Medulla oblongata (tissue), 1 donor: ENCODE results near the gene CHST13.

ENCODE experiments used
- DNase-seq: peaks from one replicate; pipeline ENCODE4 v3.0.0-alpha.2; 2015; ENCODE audit errors: extremely low spot score

CHST13 gene

DNA sequence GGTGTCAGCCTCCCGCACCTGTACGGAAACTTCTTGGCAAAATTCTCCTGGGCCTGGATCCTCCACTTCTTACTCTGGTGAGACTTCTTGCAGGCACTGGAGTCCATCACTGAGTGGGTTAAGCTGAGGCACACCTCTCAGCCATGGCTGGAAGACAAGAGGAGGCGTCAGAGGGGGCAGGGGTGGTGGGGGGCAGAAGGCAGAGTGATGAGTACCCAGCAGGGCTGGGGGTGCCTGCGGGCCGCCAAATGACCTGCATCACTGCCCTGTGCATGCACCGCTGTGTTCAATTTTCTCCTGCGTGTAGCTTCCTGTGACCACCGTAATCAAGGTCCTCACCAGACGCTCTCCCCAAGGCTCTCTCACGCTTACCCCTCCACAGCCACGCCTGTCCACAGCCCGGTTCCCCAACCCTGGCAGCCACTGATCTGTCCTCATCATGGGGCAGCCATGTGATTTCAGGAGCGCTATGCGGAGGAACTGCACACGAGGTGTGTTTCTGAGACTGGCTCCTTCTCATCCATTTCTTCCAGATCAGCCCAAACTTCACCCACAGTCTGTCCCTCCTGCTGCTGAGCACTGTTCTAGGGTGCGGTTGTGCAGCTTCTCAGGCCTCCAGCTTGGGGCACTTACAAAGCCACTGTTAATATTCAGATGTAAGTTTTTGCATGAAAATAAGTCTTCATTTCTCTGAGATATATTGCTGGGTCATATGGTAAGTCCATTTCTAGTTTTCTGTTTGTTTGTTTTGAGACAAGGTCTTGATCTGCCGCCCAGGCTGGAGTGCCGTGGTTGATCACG is 29.5 kb downstream of the CHST13 start:
- DNase-seq: no peak

DNA sequence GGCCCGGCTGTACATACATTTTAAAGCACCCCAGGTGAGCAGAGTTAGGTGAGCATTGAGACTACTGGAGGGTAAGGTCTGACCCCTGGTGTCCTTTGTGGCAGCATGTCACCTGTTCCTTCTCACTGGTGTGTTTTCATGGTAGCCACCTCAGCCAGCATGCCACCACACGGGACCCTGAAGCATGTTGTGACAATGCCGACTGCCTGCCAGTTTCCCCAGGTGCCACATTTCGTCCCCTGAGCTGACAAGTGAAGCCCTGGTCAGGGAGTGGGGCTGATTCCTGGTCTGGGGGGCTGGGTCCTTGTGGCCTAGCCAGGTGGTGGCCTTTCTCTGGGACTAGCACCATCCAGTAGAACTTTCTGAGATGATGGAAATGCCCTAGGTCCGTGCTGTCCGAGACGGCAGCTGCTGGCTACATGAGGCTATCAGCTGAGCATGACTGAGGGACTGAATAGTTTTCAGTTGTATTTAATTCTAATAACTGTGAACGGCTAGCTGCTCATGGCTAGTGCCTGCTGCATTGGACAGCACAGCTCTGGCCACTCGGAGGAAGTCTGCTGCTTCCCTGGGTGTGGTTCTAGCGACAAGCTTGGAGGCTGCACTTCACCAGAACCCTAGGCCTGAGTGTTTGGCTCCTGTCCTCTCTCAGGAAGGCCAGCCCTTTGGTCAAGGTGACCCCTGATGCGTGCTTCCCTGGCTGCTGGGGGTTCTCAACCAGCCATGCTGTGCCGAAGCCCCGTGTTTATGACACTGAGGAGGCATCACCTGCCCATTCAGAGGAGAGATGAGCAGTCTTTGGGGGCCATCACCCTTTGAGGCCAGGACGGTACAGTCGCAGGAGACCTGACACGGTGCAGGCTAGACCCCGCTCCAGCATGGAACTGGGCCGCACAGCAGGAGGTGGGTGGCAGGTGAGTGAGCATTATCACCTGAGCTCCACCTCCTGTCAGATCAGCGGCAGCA is 30.9 kb downstream of the CHST13 start:
- no peak for DNase-seq

DNA sequence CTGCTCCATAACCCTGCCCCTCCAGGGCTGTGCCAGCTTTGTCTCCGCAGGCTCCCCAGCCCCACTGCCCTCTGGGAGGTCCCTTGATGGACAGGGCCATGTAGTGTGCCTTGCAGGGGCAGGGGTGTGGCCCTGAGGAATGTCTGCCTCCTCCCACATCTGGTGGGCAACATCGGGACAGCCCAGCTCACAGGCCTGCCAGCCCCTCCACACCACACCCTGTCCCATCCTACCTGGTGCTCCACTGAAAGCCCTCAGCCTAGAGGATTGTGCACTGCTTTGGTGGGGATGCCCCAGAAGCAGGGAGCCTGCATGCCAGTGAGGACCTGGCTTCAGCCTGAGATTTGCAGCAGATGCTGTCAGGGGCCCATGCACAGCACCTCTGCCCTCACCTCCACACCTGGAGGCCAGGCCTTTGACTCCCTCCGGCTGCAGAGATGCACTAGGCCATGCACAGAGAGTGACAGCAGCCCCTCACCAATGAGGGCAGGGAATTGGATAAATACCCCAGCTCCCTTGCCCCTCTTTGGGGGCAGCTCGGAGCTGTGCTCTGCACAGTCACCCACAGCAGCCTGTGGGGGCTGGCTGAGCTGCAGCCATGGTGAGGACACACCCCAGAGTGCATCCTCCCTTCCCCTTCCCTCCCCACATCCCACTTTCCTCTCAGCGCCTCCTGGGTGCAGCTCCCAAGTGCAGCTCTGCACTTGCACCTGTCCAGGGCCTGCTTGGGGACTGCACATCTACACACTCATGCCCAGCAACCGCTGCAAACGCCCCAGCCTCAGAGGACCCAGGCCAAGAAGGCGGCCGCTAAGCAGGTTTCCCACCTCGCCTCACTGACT is 32.1 kb downstream of the CHST13 start:
- no peak for DNase-seq

DNA sequence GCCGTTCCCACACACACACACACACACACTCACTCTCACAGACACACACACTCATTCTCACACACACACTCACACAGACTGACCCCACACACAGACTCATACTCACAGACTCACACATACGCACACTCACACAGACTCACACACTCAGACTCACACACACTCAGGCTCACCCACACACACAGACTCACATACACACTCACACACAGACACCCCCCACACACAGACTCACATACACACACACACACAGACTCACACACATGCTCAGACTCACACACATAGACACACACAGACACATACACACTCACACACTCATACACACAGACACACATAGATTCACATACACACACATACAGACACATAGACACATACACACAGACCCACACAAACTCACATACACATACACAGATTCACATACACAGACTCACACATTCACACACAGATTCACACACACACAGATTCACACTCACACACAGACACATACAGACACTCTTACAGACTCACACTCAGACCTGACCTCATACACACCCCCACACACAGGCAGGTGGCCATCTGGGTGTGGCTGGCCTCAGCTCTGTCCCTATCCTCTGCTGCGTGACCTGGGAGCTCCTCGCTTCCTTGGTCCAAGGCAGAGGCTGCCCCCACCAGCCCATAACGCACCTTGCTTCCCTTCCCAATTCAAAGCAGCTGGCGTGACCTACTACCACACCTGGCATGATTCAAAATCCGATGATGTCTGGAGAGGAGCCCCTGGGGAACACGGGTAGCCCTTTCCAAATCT is 32.9 kb downstream of the CHST13 start:
- DNase-seq: no peak

DNA sequence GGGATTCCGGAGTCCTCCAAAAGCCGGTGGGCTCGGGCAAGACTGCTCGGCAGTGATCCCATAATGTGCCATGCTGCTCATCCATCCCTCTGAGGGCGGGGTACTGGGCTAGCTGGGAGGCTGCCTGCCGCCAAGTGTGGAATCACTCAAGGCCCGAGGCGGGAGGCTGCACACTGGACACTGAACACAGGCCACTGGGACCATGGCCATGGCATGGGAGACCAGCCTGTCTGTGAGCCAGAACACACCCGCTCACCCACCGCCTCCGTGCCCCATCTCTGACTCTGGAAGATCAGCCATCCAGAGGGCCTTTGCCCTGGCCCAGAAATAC is 33.4 kb downstream of the CHST13 start:
- DNase-seq: no peak

DNA sequence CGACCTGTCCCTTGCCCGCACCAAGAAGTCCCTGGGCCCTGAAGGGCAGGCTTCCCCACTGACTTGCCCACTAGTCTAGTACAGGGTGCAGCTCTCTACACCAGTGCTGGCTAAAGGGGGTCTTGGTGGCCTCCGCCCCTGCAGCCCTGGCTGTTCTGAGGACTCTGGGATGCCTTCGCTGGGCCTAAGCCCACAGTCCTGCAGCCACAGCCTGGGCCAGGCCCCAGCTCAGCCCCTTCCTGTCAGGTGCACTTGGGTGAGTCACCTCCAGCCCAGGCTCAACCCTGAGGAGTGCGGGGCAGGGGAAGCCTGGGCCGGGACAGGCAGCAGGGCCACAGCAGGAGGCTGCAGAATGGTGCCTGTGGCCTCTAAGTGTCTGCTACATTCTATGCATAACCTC is 33.8 kb downstream of the CHST13 start:
- no peak for DNase-seq

DNA sequence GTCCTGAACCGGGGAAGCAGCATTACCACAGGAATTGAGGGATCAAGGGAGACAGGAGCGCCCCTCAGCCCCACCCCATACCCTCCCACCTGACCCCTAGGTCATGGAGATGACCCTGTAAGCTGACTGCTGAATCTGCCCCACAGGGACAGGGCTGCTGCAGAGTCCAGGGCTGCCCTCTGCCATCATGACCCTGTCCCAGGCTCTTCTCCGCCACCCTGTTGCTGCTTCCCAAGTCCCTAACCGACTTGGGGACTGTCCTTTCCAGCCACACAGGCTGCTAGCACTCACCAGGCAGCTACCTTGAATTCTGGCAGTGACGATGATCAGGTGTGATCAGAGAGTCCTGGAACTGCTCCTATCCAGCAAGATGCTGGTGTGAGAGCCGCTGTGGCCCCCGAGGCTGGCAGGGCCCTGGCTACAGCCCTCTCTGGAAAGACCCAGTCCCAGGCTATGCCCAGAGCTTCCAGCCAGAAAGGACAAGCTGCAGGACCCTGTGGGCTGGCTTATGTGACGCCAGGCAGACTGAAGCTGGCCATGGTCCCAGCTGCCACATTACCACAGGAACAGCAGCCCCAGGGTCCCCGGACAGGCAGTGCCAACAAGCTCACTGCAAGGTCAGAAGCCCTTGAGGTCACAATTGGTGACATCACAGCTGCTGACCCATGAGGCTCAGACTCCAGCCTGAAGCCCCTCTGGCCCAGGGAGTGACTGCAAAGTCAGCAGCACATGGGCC is 34.5 kb downstream of the CHST13 start, which contains the start of gene C3orf22:
C3orf22 (minus strand) TSS at position 597 of the 736 bp plus-strand sequence. CDS start 5,542 bp downstream, outside the sequence.
- DNase-seq: no peak

DNA sequence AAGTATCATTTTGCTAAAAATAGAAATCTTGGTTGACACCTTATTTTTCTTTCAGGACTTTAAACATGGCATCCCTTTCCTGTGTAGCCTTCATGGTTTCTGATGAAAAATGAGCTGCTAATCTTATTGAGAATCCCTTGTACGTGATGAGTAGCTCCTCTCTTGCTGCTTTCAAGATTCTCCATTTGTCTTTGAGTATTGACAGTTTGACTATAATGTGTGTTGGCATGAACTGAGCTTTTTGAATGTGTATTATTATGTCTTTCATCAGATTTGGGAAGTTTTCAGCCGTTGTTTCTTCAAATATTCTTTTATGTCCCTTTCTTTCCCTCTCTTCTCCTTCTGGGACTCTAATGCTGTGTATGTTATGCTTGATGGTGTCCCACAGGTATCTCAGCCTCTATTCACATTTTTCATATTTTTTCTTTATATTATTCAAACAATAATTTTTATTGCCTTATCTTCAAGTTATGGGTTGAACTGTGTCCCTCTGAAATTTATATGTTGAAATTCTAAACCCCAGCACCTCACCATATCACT is 38.9 kb downstream of the CHST13 start:
- no peak for DNase-seq

DNA sequence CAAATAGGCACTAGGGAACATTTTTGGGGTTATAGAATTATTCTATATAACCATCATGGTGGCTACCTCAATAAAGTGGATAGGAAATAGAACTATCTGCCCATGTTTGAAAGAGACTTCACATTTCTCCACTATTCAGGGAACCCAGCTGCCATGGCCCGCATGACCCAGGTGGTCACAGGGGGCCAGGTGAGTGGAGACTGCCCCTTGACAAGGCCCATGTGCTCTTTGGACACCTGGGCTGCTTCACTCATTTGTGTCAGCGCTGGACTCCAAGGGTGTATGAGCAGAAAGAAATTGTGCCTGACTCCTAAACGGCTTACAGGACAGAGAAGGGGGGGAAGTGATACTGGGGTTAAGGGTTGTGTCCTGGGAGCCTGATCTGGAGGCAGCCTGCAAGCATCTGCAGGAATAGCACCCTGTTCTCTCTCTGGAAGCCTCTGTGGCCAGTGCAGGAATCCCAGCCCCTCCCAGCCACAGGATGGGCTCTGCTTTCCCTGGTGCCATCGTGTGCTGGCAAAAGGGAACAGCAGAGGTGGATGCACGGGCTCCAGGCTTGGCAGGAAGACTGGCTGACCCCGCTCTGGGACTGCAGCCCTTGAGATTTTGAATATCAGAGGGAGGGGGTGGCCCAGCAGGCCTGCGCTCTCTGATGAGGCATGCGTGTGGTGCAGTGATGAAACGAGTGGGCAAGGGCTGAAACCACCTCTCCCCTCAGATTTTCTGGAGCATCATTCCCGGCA is 43.9 kb downstream of the CHST13 start:
- DNase-seq: no peak

DNA sequence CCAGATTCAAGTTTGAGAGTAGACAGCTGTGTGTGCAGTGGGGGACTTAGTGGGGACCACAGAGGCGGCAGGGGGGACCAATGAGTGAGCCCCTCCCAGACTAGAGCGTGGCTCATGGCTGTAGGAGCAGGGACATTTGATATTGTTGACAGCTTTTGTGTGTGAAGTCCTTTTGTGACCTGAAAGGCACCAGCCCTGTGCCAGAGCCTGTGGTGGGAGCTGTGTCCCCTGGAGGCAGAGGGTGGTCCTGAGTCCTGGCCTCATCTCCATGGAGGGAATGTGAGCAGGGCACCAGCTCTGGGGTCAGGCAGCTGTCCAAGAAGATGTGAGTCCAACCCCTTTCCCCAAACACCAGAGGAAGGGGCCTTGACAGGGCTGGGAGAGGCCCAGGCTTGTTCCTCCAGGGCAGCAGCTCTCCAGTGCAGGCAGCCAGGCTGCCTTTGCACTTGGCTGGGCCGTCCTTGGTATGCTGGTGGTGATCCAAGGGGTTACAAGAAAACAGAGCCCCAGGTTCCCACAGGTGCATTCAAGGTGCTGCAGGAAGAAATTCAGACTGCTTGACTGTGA is 44.9 kb downstream of the CHST13 start:
- no peak for DNase-seq

DNA sequence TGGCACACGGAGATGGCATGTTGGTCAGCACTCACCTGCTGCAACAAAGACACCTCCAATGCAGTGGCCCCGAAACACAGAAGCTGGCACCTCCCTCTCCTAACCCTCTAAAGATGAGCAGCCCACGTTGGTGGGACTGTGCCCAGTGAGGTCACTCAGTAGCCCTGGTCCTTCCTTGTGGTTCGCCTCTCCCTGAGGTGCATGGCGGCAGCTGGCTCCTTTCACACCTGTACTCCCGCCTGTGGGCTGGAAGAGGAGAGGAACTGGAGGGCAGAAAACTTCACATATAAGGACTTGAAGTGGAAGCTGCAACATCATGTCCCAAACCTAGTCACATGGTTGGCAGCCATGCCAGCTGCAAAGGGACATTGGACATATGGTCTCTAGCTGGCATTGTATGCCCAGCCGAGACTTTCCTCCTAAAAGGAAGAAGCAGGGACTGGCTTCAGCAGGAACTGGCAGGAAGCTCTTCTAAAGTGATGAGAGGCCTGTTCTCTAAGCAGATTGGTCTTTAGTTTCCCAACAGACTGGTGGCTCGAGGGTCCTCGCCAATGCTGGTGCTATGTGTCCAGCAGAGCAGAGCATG is 45.5 kb downstream of the CHST13 start:
- DNase-seq: no peak

DNA sequence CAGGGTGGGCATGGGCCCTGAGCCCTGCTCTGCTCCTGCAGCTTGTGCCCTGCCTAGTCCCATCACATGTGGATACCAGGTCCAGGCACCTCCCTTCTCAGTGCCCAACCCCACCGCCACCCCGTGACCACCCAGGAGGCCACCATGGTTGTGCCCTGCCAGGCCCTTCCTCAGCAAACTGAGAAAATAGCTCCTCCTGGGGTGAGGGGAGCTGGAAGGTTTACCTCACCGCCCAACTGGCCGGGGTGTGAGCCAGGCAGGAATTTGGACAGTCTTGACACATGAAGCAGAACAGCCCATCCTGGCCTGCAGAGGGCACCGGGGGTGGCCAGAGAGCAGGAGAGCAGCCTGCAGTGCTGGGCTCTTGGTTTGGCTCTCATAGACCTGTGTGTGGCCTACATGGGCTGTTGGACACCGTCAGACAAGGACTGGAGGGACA is 46.2 kb downstream of the CHST13 start:
- DNase-seq: no peak

DNA sequence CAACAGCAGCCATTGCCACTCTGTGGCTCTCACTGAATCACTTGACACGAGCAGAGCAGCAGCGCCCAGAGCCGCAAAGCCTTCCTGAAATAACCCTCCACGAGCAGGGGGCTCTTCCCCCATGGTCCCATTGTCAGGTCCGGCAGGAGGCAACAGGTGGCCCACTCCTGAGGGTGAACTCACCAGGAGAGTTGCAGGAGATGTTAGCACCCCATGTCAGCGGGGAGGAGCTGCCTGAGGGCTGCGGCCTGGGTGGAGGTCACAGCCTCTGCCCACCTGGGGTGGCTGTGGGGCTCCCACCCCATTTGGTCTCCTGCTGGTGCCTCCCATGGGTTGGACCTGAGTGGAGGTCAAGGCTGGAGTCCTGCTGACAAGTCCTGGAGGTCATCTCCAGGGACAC is 47.1 kb downstream of the CHST13 start:
- no peak for DNase-seq

DNA sequence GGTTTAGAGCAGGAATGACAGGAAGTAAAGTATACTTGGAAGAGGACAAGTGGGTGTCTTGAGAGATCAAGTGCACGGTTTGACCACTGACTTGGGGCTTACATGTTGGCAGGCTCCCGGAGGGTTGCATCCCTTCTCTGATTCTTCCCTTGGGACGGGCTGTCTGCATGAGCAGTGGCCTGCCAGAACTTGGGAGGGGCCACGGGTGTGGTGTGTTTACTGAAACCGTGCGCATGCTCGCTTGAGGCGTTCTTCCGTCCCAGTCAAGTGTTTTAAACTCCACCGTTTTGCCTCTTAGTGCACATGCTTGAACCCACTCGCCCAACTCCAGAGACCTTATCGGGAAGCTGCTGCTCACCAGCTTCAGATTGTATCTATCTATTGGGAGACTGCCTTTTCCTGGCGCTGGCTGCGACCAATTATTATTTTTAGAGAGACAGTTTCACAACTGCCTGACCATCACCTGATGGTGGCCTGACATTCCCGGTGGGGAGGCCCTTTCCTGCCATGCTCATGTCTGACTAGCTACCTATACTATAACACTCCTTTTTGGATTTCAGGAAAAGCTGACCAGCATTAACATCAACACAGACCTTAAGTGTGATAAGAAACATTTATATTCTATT is 49.6 kb downstream of the CHST13 start:
- no peak for DNase-seq

DNA sequence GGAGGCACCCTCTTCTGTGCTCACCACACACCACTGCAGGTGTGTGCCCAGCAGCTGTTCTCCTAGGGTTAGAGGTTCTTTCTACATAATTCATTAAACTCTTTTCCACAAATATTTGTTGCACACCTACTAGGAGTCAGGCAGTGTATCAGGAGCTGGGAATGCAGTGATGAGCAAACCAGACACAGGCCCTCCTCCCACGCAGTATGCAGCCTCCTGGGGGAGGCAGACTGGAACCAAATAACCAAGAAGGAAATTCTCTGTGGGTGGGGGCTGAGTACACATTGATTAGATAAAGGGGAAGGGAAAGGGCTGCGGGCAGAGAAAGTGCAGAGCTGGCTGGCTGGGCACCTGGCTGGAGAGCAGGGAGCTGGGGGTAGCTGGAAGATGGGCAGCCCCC is 53.3 kb downstream of the CHST13 start:
- DNase-seq: no peak

DNA sequence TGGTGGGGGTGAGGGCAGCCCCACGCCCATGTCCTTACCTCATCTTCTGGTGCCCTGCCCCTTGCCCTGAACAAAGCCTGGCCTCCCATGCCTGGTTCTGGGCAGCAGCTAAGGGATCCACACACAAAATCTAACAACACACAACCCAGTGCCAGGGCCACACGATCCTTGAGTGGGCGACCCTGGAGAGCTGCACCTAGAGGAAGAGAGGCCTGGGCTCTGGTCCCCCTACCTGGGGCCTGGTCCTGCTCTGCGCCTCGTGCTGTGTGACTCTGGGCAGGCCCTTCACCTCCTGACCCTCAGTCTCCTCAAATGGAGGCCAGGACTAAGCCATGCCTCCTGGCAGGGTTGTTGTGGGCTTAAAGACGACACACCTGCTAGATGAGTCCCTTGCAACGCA is 54.7 kb downstream of the CHST13 start:
- DNase-seq: no peak

DNA sequence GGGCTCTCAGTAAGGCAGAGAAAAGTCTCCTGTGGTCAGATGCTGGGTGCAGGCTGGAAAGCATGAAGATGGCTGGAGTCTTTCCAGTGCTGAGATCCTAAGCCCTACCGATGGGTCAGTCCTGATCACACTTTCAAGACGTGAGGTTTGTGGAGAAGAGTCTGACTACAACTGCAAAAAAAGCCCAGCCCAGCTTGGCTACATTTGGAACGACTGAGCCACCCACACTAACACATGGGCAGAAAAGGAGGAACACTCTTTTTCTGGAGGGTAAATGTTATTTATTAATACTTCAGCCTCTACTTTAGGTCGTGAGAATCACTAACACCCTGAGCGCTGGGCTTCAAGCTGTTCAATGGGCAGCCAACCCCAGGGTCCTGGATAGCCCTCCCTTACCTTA is 56.8 kb downstream of the CHST13 start:
- DNase-seq: no peak

DNA sequence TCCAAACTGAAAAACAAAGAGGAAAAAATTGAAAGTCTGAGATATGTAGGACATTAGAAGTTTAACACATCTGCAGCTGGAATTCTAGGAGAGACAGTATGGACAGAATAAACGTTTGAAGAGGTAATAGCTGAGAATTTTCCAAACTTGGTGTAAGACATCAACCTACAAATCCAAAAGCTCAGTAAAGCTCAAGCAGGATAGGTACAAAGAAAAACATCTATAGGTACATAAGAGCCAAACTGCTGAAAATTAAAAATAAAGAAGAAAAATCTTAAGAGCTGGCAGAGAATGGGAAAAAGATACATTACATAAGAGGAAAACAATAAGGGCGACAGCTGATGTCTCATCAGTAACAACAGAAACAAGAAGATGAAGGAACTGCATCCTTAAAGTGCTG is 57.6 kb downstream of the CHST13 start:
- no peak for DNase-seq
